ENCODE measurements around the gene COG7.
"Not testable (repeated sequence)": the region's sequence is repeated elsewhere in the genome, so short reads cannot be mapped to it uniquely, and the experiment has no call there.

COG7 gene

DNA sequence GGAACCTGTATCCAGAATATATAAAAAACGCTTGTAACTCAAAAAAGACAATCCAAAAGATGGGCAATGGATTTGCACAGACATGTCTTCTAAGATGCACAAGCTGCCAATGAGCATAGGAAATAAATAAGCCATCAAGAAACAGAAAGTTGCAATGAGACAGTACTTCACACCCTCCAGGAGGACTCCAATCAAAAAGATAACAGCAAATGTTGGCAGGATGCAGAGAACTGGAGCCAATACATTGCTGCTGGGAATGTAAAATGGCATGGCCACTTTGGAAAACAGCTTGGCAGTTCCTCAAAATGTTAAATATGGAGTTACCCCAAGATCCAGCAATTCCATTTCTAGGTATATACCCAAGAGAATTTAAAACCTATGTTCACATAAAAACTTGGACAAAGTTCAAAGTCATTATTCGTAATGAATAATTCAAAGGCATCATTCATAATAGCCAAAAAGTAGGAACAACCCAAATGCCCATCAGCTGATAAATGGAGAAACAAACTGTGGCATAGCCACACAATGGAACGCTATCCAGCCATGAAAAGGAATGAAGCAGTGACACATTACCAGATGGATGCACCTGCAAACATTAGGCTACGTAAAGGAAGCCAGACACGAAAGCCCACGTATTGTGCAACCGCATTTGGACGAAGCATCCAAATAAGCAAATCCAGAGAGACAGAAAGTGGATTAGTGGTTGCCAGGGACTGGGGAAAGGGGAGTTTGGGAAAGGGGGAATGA is 31.7 kb upstream of the COG7 start:
- ATAC-seq (no peak), DNase-seq (no peak)
- no peak overlapping the region for H3K4me3 Mint-ChIP-seq
- no peaks in the 10 kb centered on the region for H3K9me3 Mint-ChIP-seq
- H3K4me1 Mint-ChIP-seq, result no peaks in the 10 kb centered on the region
- H3K27ac Mint-ChIP-seq, result no peak overlapping the region
- no peaks in the 10 kb centered on the region for H3K27me3 Mint-ChIP-seq

DNA sequence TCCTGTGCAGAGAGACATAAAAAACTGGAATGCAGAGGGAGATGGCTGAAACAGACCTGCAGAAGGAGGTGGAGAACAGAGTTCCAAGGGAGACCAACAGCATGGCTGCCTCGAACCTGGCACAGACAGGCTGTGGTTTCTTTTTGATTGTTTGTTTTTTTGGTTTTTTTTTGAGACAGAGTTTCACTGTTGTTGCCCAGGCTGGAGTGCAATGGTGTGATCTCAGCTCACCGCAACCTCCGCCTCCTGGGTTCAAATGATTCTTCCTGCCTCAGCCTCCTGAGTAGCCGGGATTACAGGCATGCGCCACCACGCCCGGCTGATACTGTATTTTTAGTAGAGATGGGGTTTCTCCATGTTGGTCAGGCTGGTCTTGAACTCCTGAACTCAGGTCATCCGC is 30.5 kb upstream of the COG7 start:
- not testable (repeated sequence) for ATAC-seq, H3K4me3 Mint-ChIP-seq, H3K27me3 Mint-ChIP-seq, H3K9me3 Mint-ChIP-seq, H3K4me1 Mint-ChIP-seq, DNase-seq
- peak overlapping the region in 1 of 2 donors; percentile 60 for H3K27ac Mint-ChIP-seq

DNA sequence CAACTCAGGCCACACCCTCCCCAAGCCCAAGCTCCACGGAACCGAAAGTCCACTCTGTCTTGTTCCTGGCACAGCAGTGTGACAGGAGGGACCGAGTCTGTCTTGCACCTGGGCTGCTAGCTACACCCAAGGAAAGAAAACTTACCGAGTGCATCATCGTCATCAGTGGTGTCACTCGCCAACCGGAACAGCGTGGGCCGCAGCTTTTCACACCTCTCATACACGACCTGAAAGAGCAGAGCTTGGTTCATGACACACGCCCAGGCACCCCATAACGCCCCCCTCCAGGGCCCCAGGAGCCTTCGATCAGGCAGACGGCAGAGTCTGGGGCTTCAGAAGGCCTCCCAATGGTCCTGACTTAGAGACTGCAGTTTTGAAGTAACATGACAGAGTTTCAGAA is 29.8 kb upstream of the COG7 start:
- Mint-ChIP-seq H3K4me3 (no peak overlapping the region), H3K27me3 (no peaks in the 10 kb centered on the region), H3K4me1 (no peaks in the 10 kb centered on the region), H3K9me3 (no peaks in the 10 kb centered on the region), H3K27ac (peak overlapping the region; percentile 13 to 60)
- ATAC-seq, result peak; percentile 45
- no peak for DNase-seq

DNA sequence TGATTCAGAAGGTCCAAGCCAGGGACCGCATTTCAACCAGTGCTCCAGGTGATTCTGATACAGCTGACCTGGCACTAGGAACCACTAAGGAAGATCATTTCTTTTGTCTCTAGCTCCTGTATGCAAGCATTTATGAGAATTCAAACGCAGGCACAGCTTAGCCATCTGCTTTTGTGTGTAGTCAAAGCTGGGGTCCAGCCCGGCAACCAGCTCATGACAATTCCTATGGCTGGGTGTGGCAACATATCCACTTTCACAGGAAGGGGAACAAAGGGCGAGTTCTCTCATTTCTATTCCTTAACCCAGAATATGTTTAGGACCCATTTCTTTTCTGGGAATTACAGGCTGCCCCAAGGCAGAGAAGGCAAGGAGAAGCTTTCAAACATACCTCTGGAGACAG is 27.3 kb upstream of the COG7 start:
- no peak overlapping the region for H3K4me3 Mint-ChIP-seq
- no peaks in the 10 kb centered on the region for H3K27me3 Mint-ChIP-seq
- no peak overlapping the region for H3K27ac Mint-ChIP-seq
- ATAC-seq (no peak), DNase-seq (no peak)
- H3K4me1 Mint-ChIP-seq, result no peaks in the 10 kb centered on the region
- H3K9me3 Mint-ChIP-seq, result no peaks in the 10 kb centered on the region

DNA sequence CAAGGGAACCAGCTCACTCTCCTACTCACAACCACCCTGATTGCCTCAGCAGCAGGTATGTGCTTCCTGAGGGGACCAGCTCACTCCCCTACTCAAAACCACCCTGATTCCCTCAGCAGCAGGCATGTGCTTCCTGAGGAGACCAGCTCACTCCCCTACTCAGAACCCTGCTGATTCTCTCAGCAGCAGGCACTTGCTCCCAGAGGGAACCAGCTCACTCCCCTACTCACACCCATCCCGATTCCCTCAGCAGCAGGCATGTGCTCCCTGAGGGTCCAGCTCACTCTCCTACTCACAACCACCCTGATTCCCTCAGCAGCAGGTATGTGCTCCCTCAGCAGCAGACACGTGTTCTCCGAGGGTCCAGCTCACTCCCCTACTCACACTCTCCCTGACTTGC is 26.1 kb upstream of the COG7 start:
- Mint-ChIP-seq H3K4me1 (no peaks in the 10 kb centered on the region), H3K27ac (peak overlapping the region in 1 of 2 donors; percentile 75), H3K4me3 (no peak overlapping the region), H3K27me3 (no peaks in the 10 kb centered on the region), H3K9me3 (no peaks in the 10 kb centered on the region)
- ATAC-seq (no peak), DNase-seq (no peak)

DNA sequence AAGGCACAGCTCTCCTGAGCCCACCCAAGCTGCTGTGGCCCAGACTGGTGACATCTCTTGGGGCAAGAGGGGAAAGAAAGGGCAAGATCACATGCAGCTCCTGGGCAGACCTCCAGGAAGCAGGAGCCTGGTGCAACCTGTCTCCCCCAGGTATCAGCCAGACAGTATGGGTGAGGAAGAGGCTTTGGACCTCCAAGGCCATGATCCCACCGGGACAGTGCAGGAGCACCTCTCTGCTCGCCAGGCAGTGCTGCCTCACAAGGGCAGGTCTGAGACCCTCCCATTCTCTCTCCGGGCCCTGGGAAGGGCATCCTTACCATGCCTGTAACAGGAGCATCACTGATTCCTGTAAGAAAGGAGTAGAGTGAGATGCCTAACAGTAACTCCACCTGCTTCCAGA is 25.6 kb upstream of the COG7 start:
- H3K4me1 Mint-ChIP-seq, result no peaks in the 10 kb centered on the region
- H3K9me3 Mint-ChIP-seq, result no peaks in the 10 kb centered on the region
- peak overlapping the region in 1 of 2 donors; percentile 42 for H3K27ac Mint-ChIP-seq
- DNase-seq, result no peak
- no peaks in the 10 kb centered on the region for H3K27me3 Mint-ChIP-seq
- ATAC-seq, result no peak
- no peak overlapping the region for H3K4me3 Mint-ChIP-seq

DNA sequence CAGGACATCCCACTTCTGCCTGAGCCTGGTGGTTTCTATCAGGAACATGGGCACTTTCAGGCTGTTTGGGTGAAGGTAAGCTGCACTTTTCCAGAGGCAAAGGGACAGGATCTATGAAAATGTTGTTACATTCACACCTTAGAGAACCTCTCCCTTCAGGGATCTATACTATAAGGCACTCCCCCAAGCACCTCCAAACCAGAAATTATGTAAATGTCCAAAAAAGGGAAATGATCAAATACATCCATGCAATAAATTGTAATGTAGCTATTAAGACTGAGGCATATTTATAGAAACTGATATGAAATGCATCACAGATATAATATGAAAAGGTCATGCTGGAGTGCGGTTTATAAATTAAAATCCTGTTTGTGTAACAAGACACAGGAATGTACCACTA is 23.3 kb upstream of the COG7 start:
- no peaks in the 10 kb centered on the region for H3K4me1 Mint-ChIP-seq
- ATAC-seq (no peak), DNase-seq (no peak)
- no peak overlapping the region for H3K4me3 Mint-ChIP-seq
- no peaks in the 10 kb centered on the region for H3K27me3 Mint-ChIP-seq
- H3K9me3 Mint-ChIP-seq, result no peaks in the 10 kb centered on the region
- H3K27ac Mint-ChIP-seq, result peak overlapping the region in 1 of 2 donors; percentile 72

DNA sequence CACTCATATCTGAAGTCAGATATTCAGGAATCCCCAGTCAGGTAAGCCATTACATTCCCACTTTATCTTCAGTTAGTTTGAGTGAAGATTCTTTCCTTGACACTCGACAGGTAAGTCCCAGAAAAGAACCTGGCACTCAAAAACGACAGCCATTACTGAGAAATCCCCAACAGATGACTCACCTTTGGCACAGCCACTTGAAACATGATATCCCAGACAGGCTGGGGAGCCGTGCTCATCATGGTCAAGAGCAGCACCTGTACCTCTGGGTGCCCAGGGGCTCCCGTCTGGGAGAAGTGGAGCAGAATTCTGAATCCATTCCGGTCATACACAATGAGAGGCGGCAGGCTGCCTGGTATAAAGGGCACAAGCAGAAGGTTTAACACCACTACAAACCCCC is 16.8 kb upstream of the COG7 start:
- H3K27ac Mint-ChIP-seq, result peak overlapping the region; percentile 11 to 31

DNA sequence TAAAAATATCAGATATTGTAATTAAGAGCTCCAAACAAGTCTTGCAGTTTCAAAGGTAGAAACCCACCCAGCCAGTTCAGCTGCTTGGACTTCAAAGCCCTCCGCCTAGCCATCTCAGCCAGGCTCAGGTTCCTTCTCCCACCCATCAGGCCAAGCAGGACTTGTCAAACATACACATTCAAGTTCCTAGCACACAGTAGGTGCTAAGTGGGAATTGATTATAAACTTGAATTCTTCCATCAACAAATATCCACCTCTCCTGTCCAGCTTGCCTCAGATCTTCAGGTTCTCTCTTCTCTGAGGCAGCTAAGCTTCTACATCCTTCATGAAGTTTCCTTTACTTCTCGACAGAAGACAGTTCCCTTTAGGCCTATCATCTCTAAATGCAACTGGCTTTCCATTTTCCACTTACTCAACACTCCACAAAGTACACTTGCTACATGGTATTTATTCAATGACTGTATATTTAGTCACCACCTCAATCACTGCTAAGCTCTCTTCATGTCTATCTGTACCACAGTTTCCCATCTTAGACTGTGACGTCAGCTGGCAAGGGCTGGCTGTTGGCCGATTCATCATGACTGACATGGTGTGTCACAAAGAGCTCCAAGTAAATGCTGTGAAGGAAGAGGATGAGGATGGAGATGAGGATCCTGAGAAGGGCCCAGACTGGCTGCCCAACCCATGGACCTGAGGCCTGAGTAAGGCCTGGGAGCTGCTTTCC is 13.3 kb upstream of the COG7 start:
- no peak for DNase-seq
- no peak for ATAC-seq
- Mint-ChIP-seq H3K4me1 (no peaks in the 10 kb centered on the region), H3K27ac (peak overlapping the region in 1 of 2 donors; percentile 27), H3K9me3 (no peaks in the 10 kb centered on the region), H3K4me3 (no peak overlapping the region), H3K27me3 (no peaks in the 10 kb centered on the region)

More for the DNA sequence above, 16.8 kb upstream of the COG7 start:
- no peaks in the 10 kb centered on the region for H3K27me3 Mint-ChIP-seq
- no peak for DNase-seq
- ATAC-seq, result no peak
- H3K9me3 Mint-ChIP-seq, result no peaks in the 10 kb centered on the region
- H3K4me1 Mint-ChIP-seq, result no peaks in the 10 kb centered on the region
- no peak overlapping the region for H3K4me3 Mint-ChIP-seq

DNA sequence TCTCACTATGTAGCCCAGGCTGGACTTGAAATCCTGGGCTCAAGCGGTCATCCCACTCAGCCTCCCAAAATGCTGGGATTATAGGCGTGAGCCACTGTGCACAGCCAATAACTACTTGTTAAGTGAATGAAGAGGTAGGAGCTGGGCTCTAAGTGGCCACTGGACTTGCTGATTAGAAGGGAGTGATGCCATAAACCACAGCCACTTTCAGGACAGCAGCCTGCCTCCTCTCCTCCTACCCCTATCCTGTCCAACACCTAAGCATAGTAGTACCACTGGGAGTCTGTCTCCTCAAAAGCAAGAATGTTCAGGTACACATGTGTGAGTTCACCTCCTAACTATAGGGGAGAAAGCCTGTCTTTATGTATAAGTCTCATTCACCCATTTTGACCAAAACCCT is 12.2 kb upstream of the COG7 start:
- H3K4me1 Mint-ChIP-seq, result no peaks in the 10 kb centered on the region
- ATAC-seq (no peak), DNase-seq (no peak)
- no peak overlapping the region for H3K27ac Mint-ChIP-seq
- no peaks in the 10 kb centered on the region for H3K9me3 Mint-ChIP-seq
- H3K4me3 Mint-ChIP-seq, result no peak overlapping the region
- H3K27me3 Mint-ChIP-seq, result no peaks in the 10 kb centered on the region

DNA sequence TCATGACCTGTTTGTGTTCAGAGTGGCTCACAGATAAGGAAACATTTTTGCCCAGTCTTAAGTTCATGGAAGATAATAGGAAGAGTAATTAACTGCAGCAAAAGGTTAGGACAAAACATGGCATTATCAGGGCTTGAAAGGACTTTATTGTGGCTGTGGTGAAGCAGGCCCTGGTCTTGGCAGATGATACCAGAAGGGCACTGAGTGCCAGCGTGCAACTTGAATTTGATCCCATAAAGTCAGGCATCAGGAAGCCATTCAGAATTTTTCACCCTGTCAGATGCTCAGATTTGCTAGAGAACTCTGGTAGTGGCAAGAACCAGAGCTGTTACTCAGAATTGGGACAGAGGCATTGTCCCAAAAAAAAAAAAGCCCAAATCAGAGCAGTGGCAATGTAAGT is 11.2 kb upstream of the COG7 start:
- ATAC-seq, result no peak
- no peak for DNase-seq
- H3K4me1 Mint-ChIP-seq, result no peaks in the 10 kb centered on the region
- no peaks in the 10 kb centered on the region for H3K9me3 Mint-ChIP-seq
- no peaks in the 10 kb centered on the region for H3K27me3 Mint-ChIP-seq
- no peak overlapping the region for H3K4me3 Mint-ChIP-seq
- no peak overlapping the region for H3K27ac Mint-ChIP-seq

DNA sequence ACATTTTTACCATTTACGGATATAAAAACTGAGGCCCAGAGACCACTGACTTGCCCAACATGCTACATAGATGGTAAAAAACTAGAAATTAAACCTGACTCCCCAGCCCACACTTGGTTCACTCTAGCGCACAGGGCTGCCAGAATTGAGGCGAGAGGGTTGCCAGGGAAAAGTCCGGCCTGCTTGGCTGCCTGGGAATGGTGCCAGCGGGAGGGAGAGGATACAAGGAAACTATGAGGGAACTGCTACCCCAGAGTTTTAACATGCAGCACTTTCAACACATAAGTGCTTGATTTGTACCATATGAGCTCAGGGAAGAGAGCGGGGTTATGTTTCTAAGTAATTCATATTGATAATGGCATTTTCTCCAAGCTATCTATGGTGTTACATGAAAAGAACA is 10.0 kb upstream of the COG7 start:
- DNase-seq, H3K9me3 Mint-ChIP-seq, H3K4me3 Mint-ChIP-seq, H3K27me3 Mint-ChIP-seq, H3K4me1 Mint-ChIP-seq, H3K27ac Mint-ChIP-seq, ATAC-seq: not testable (repeated sequence)

DNA sequence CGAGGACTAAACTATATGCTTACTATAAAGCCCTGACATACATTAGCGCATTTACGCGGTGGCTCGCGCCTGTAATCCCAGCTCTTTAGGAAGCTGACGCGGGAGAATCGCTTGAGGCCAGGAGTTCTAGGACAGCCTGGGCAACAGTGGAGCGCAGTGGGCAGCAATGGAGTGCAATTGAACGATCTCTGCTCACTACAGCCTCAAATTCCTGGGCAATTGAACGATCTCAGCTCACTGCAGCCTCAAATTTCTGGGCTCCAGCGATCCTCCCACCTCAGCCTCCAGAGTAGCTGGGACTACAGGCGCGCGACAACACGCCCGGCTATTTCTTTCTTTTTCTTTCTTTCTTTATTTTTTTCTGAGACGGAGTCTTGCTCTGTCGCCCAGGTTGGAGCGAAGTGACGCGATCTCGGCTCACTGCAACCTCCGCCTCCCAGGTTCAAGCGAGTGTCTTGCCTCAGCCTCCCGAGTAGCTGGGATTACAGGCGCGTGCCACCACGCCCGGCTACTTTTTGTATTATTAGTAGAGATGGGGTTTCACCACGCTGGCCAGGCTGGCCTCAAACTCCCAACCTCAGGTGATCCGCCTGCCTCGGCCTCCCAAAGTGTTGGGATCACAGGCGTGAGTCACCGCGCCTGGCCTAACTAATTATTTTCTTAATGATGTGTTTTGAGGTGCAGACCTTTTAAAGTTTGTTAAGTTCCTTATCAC is 506 bp upstream of the COG7 start:
- DNase-seq, result no peak
- peaks cover 38% of the 10 kb centered on the region for H3K4me1 Mint-ChIP-seq
- H3K27ac Mint-ChIP-seq, result peak overlapping the region; percentile 76 to 90
- no peaks in the 10 kb centered on the region for H3K27me3 Mint-ChIP-seq
- peak overlapping the region; percentile 88 to 97 for H3K4me3 Mint-ChIP-seq
- no peak for ATAC-seq
- H3K9me3 Mint-ChIP-seq, result no peaks in the 10 kb centered on the region

DNA sequence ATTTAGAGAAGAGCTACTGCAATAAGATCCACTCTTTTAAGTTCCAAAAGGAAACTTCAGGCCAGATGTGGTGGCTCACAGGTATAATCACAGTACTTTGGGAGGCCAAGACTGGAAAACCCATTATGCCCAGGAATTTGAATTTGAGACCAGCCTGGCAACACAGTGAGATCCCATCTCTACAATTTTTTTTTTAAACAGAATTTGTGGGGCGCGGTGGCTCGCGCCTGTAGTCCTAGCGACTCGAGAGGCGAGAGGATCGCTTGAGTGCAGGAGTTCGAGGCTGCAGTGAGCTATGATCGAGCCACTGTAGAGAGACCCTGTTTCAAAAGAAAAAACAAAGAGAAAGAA is 793 bp downstream of the COG7 start:
- Mint-ChIP-seq H3K4me3 (peak overlapping the region; percentile 88 to 97), H3K27me3 (no peaks in the 10 kb centered on the region), H3K27ac (peak overlapping the region; percentile 90 to 98), H3K4me1 (peaks cover 38% of the 10 kb centered on the region), H3K9me3 (no peaks in the 10 kb centered on the region)
- DNase-seq, result no peak
- ATAC-seq, result no peak

DNA sequence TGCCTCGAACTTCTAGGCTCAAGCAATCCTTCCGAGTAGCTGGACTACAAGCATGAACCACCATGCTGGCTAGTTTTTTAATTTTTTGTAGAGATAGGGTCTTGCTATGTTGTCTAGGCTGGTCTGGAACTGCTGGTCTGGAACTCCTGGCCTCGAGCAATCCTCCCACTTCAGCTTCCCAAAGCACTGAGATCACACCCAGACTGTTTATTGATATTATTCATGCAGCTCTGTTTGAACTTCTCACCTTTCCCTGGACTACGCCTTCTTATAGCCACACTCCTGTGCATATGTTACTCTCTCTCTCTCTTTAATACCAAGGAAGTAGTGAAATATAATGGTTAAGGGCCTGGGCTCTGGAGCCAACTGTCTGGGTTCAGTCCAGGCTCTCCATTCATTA is 4.6 kb downstream of the COG7 start:
- no peak for ATAC-seq
- DNase-seq, result no peak
- Mint-ChIP-seq H3K27me3 (no peaks in the 10 kb centered on the region), H3K27ac (no peak overlapping the region), H3K4me1 (peaks cover 29% of the 10 kb centered on the region), H3K4me3 (no peak overlapping the region), H3K9me3 (no peaks in the 10 kb centered on the region)

DNA sequence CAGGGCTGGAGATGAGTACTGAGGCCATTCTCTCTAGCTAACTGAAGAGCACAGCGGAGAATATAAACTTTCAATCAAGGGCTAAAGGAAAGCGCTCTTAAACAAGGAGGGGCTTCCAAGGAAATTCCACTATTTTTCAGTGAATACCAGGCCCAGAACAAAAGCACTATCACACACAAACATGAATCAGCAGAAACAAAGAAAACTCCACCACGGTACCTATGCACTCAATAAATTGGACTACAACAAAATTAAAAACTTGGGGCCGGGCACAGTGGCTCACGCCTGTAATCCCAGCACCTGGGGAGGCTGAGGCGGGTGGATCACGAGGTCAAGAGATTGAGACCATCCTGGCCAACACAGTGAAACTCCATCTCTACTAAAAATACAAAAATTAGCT is 15.4 kb downstream of the COG7 start:
- not testable (repeated sequence) for H3K4me3 Mint-ChIP-seq, ATAC-seq, H3K4me1 Mint-ChIP-seq, H3K9me3 Mint-ChIP-seq, H3K27ac Mint-ChIP-seq, DNase-seq, H3K27me3 Mint-ChIP-seq

All from stimulated activated naive CD8-positive, alpha-beta T cell treated with anti-CD3 and anti-CD28 coated beads, Interleukin-15, amount 100 ng/mL, for 72 hours (primary cell).